ES-I3 (cell line): ENCODE measurements around the gene AMOTL1.
"Not testable (repeated sequence)": the region's sequence is repeated elsewhere in the genome, so short reads cannot be mapped to it uniquely, and the experiment has no call there.

Experiments
- H3K36me3 ChIP-seq: 2 replicates; pipeline ENCODE4 v1.6.1; 2013; ENCODE audit warnings: mild to moderate bottlenecking, low read length, control low read depth, moderate library complexity; ENCODE audit not compliant: insufficient read depth
- H3K4me1 ChIP-seq: 2 replicates; pipeline ENCODE4 v1.6.1; 2013; ENCODE audit warnings: mild to moderate bottlenecking, control low read depth, low read length; ENCODE audit not compliant: insufficient read depth
- H3K9ac ChIP-seq: 2 replicates; pipeline ENCODE4 v1.6.1; 2013; ENCODE audit warnings: low read depth, mild to moderate bottlenecking, low read length, moderate library complexity
- H3K9me3 ChIP-seq: 2 replicates; pipeline ENCODE4 v1.6.1; 2013; ENCODE audit warnings: mild to moderate bottlenecking, low read length, moderate library complexity; ENCODE audit not compliant: control insufficient read depth, insufficient read depth

AMOTL1 gene

DNA sequence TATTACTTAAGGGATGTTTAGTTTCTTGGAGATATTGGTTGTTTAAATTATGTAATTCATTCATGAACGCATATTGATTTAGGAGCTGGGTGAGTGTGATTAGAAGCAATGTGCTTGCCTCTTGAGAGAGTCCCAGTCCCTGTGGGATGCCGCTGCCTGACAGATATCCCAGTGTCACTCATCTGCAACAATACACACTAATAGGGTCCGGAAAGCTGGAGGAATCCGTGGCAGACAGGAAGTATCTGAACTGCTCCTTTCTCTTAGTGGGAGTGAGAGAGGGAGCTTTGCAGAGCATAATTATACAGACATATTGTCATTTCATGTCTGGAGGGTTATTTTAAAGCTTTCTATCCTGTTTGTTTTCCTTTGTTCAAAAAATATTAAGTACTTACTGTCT, 17.4 kb downstream of the AMOTL1 start:
- Histone ChIP-seq H3K36me3 (no peaks in the 10 kb centered on the region), H3K9me3 (no peaks in the 10 kb centered on the region; the same call in 1 of the 2 replicates), H3K4me1 (peaks cover 47% of the 10 kb centered on the region), H3K9ac (no peak overlapping the region)

GRCh38 chr11:94786264-94787126, 18.3 kb downstream of the AMOTL1 start:
- H3K9me3 ChIP-seq, result no peaks in the 10 kb centered on the region; the same call in 1 of the 2 replicates
- no peaks in the 10 kb centered on the region for H3K36me3 ChIP-seq
- no peak overlapping the region for H3K9ac ChIP-seq
- peaks cover 40% of the 10 kb centered on the region for H3K4me1 ChIP-seq

DNA sequence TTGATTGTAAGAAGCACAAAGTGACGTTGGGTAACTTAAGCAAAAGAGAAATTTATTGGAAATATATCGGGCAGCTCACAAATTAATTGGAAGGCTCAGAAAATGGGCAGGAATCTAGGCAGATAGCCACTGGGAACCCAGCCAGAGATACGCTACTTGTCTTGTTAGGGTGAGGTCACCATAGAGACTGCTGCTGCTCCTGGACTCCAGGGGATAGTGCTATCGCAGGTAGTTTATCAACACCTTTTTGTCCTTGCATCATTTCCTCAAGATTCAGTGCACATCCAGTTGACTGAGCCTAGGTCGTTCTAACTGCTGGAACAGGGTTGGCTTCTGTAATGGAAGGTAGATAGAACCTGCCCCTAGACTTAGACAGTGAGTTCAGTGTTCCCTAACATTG, 19.6 kb downstream of the AMOTL1 start:
- H3K36me3 ChIP-seq, result no peaks in the 10 kb centered on the region
- no peaks in the 10 kb centered on the region; the same call in 1 of the 2 replicates for H3K9me3 ChIP-seq
- peaks cover 36% of the 10 kb centered on the region for H3K4me1 ChIP-seq
- no peak overlapping the region for H3K9ac ChIP-seq

DNA sequence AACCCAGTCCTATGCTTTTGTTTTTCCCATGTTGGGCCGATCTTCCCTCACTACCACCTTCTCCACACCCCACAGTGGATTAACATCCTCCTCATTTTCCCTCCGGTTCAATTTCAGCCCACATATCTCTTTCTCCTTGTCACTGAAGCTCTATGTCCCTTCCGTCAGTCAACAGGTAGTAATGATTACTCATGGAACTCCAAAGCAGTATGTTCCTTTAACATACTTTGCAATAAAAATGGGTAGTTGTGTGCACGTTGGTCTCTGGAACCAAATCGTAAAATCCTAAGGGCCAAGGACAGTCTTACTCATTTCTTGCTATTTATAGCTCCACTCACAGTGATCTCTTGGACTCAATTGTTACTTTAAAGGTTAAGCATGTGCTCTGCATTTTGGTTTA, 20.2 kb downstream of the AMOTL1 start:
- Histone ChIP-seq H3K36me3 (no peaks in the 10 kb centered on the region), H3K9ac (no peak overlapping the region), H3K9me3 (no peaks in the 10 kb centered on the region; the same call in 1 of the 2 replicates), H3K4me1 (peaks cover 36% of the 10 kb centered on the region)

GRCh38 chr11:94790197-94790596, 22.0 kb downstream of the AMOTL1 start:
- H3K9me3 ChIP-seq, result no peaks in the 10 kb centered on the region; the same call in 1 of the 2 replicates
- H3K9ac ChIP-seq, result no peak overlapping the region
- no peaks in the 10 kb centered on the region for H3K36me3 ChIP-seq
- peaks cover 30% of the 10 kb centered on the region for H3K4me1 ChIP-seq

GRCh38 chr11:94790661-94791180, 22.6 kb downstream of the AMOTL1 start:
- Histone ChIP-seq H3K4me1 (peaks cover 30% of the 10 kb centered on the region), H3K9ac (no peak overlapping the region), H3K9me3 (no peaks in the 10 kb centered on the region; the same call in 1 of the 2 replicates), H3K36me3 (no peaks in the 10 kb centered on the region)

DNA sequence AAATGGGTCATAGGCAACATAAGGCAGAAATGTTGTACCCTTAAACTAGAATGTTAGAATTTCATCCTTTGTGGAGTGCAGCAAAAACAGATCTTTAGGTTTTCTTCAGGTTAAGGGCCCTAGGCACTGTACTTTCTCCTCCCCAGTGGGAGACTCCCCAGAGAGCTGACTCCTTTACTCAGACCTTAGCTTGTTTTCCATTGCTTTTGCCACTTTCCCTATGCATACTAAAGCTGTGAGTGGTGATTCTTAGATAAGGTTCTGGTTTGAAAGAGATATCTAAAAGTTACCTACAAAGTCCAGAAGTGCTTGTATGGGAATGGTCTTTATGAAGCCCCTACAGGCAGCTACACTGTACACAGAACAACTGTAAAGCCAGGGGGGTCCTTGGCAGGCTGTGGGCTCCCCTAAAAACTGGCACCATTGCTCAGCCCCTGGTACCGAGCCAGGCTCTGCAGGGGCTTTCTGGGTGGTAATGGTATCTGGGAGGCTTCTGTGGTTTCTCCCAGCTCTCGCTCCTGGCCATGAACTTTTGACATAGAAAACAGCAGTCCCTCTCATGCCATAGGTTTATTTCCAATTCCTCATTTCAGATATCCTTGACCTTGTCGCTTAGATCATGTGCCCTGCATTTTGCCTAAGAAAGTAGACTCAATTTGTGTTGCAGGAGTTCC, 23.2 kb downstream of the AMOTL1 start:
- Histone ChIP-seq H3K9ac (no peak overlapping the region), H3K36me3 (no peaks in the 10 kb centered on the region), H3K9me3 (no peaks in the 10 kb centered on the region; the same call in 1 of the 2 replicates), H3K4me1 (peaks cover 30% of the 10 kb centered on the region)

DNA sequence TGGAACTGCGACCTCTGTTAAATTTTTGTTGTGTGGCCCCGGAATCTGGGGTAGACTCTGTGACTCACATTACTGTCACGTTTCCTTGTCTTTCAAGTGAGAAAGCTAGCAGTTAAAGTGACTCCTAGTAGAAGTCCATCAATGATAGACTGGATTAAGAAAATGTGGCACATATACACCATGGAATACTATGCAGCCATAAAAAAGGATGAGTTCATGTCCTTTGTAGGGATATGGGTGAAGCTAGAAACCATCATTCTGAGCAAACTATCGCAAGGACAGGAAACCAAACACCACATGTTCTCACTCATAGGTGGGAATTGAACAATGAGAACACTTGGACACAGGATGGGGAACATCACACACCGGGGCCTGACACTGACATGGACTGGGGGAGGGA, 23.8 kb downstream of the AMOTL1 start:
- not testable (repeated sequence) for H3K9ac ChIP-seq, H3K9me3 ChIP-seq, H3K36me3 ChIP-seq
- H3K4me1 ChIP-seq, result peaks cover 27% of the 10 kb centered on the region

- no peak overlapping the region for H3K9ac ChIP-seq
- H3K36me3 ChIP-seq, result 0 out of 2 replicates have a peak, but pooled peaks cover under 1% of the 10 kb centered on the region
- H3K4me1 ChIP-seq, result peaks cover 27% of the 10 kb centered on the region
- no peaks in the 10 kb centered on the region; the same call in 1 of the 2 replicates for H3K9me3 ChIP-seq
Observed at GRCh38 chr11:94792451-94792850, 24.3 kb downstream of the AMOTL1 start.

DNA sequence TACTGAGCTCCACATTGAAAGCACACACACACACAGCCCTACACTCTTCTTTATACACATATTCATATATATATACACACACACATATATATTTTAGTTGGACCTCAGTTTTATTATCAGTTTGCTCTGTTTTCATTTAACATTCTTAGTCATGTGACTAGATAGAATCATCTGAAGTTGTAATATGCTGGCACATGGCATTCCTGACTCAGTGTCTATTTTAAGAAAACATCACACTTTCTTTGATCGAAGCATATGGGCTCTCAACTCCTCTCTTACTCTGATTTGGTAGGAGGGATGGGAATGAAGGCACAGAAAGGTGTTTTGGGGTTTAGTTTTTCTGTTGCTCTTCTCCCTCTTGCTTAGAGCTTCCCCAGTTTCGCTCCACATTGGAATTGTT, 24.8 kb downstream of the AMOTL1 start:
- Histone ChIP-seq H3K36me3 (0 out of 2 replicates have a peak, but pooled peaks cover 3% of the 10 kb centered on the region), H3K9ac (no peak overlapping the region), H3K4me1 (peaks cover 27% of the 10 kb centered on the region), H3K9me3 (no peaks in the 10 kb centered on the region; the same call in 1 of the 2 replicates)

DNA sequence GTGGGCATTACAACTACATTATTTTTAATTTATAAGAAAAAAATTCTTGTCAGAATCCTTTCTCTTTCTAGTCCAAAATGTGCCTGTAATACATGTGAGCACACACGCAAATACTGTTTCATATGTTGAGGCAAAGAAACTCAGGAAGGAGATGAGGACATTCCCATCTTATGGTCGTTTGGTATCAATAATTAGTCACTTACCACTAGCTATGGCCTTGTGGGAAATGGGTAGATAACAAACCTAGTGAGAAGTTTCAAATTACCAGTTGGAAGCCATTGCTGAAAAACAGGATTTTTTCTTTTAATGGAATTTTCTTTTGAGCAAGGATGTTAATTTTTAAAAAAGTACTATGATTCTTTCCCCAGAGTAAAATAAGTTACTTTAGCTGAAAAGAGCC, 25.7 kb downstream of the AMOTL1 start:
- no peak overlapping the region for H3K9ac ChIP-seq
- H3K4me1 ChIP-seq, result peaks cover 22% of the 10 kb centered on the region
- no peaks in the 10 kb centered on the region; the same call in 1 of the 2 replicates for H3K9me3 ChIP-seq
- peaks cover 3% of the 10 kb centered on the region; the same call in 1 of the 2 replicates for H3K36me3 ChIP-seq

- Histone ChIP-seq H3K36me3 (peaks cover 3% of the 10 kb centered on the region; the same call in 1 of the 2 replicates), H3K9ac (no peak overlapping the region), H3K4me1 (peaks cover 19% of the 10 kb centered on the region), H3K9me3 (no peaks in the 10 kb centered on the region; the same call in 1 of the 2 replicates)
Observed at GRCh38 chr11:94794287-94795168, 26.4 kb downstream of the AMOTL1 start.

DNA sequence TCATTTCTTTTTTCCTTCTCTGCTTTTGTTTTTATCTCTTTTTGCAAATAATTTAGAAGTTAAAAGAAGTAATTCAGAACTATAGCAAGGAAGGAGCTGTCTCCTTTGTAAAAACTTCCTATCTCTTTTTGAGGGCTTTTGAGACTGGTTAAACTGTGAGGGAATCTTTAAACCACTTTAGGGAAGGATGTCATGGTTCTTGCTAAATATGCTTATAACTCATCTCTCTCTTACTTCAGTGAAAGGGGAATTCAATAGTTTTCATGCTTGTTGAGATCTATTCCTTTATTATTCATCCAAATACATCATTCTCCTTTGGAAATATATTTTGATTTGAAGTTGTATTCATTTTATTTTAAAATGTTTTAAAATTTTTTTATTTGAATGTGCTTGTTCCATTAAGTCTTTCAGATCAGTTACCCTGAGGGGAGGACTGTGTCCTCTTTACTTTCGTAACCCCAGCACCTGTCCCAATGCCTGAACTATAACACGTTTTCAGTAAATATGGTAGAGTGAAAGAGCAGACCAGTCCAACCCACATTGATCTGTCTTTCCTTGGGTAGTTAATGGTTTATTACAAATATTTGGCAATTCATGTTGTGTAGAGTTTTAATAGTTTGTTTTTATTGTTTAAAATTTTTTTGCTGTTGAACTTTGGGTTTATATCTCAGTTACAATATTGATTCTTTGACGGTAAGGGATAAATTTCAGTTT, 27.5 kb downstream of the AMOTL1 start:
- H3K4me1 ChIP-seq, result peaks cover 9% of the 10 kb centered on the region; the same call in 1 of the 2 replicates
- H3K9me3 ChIP-seq, result no peaks in the 10 kb centered on the region
- peaks cover 12% of the 10 kb centered on the region; the same call in 1 of the 2 replicates for H3K36me3 ChIP-seq
- no peak overlapping the region for H3K9ac ChIP-seq
